H9 (cell line): Measurements from ENCODE around the gene WSCD2. TPM values are rescaled to one million over a fixed set of nuclear protein-coding genes. Genes with fewer than 3 reads are reported as not detected.

Experiments
- DNase-seq: peaks from one replicate; pipeline ENCODE4 v3.0.0-alpha.2; 2017
- H2AFZ ChIP-seq: one replicate; pipeline ENCODE4 v1.6.1; 2013; ENCODE audit warnings: mild to moderate bottlenecking, low read length, control low read depth, moderate library complexity
- H2AK5ac ChIP-seq: 2 replicates; pipeline ENCODE4 v1.6.1; 2013; ENCODE audit warnings: low read length, control low read depth, mixed read lengths; ENCODE audit not compliant: insufficient read length
- H2BK120ac ChIP-seq: one replicate; pipeline ENCODE4 v1.6.1; 2013; ENCODE audit warnings: low read depth, mild to moderate bottlenecking, low read length, control low read depth, inconsistent platforms; ENCODE audit not compliant: poor library complexity, severe bottlenecking
- H2BK12ac ChIP-seq: 2 replicates; pipeline ENCODE4 v1.6.1; 2013; ENCODE audit warnings: low read length, control low read depth, mixed read lengths, low read depth; ENCODE audit not compliant: insufficient read length
- H2BK15ac ChIP-seq: 2 replicates; pipeline ENCODE4 v1.6.1; 2013; ENCODE audit warnings: low read depth, low read length, control low read depth
- H2BK20ac ChIP-seq: one replicate; pipeline ENCODE4 v1.6.1; 2013; ENCODE audit warnings: low read depth, mild to moderate bottlenecking, low read length, control low read depth, inconsistent platforms; ENCODE audit not compliant: poor library complexity, severe bottlenecking
- H2BK5ac ChIP-seq: 2 replicates; pipeline ENCODE4 v1.6.1; 2013; ENCODE audit warnings: low read length, control low read depth, mixed read lengths; ENCODE audit not compliant: insufficient read length
- H3K14ac ChIP-seq: 2 replicates; pipeline ENCODE4 v1.6.1; 2013; ENCODE audit warnings: low read length, control low read depth; ENCODE audit not compliant: insufficient read depth
- H3K18ac ChIP-seq: 2 replicates; pipeline ENCODE4 v1.6.1; 2013; ENCODE audit warnings: low read depth, mild to moderate bottlenecking, mixed read lengths, low read length, control low read depth; ENCODE audit not compliant: insufficient read length
- H3K23ac ChIP-seq: 2 replicates; pipeline ENCODE4 v1.6.1; 2013; ENCODE audit warnings: low read length, control low read depth, mixed read lengths, low read depth; ENCODE audit not compliant: insufficient read length
- H3K23me2 ChIP-seq: 2 replicates; pipeline ENCODE4 v1.6.1; 2013; ENCODE audit warnings: low read depth, mild to moderate bottlenecking, mixed read lengths, low read length, control low read depth; ENCODE audit not compliant: insufficient read length, poor library complexity, severe bottlenecking
- H3K27ac ChIP-seq: 2 replicates; pipeline ENCODE4 v1.5.1; 2013; ENCODE audit warnings: low read length, control low read depth, mixed read lengths, low read depth; ENCODE audit not compliant: insufficient read length
- H3K27me3 ChIP-seq: 2 replicates; pipeline ENCODE4 v1.6.1; 2013; ENCODE audit warnings: low read length, control low read depth, inconsistent platforms; ENCODE audit not compliant: insufficient read depth
- H3K4ac ChIP-seq: 2 replicates; pipeline ENCODE4 v1.6.1; 2013; ENCODE audit warnings: low read depth, mild to moderate bottlenecking, control low read depth, inconsistent platforms, low read length, moderate library complexity
- H3K4me1 ChIP-seq: 2 replicates; pipeline ENCODE4 v1.6.1; 2013; ENCODE audit warnings: low read length, control low read depth, inconsistent platforms; ENCODE audit not compliant: insufficient read depth
- H3K4me2 ChIP-seq: 2 replicates; pipeline ENCODE4 v1.6.1; 2013; ENCODE audit warnings: low read length, control low read depth, mixed read lengths; ENCODE audit not compliant: insufficient read length, insufficient read depth
- H3K56ac ChIP-seq: 2 replicates; pipeline ENCODE4 v1.6.1; 2013; ENCODE audit warnings: low read depth, mild to moderate bottlenecking, mixed read lengths, low read length, control low read depth; ENCODE audit not compliant: insufficient read length
- H3K79me1 ChIP-seq: 2 replicates; pipeline ENCODE4 v1.6.1; 2013; ENCODE audit warnings: low read depth, mild to moderate bottlenecking, moderate library complexity, low read length, control low read depth, inconsistent platforms; ENCODE audit not compliant: insufficient read depth, poor library complexity, severe bottlenecking
- H3K79me2 ChIP-seq: 2 replicates; pipeline ENCODE4 v1.6.1; 2013; ENCODE audit warnings: low read length, control low read depth, inconsistent platforms; ENCODE audit not compliant: insufficient read depth
- H3K9ac ChIP-seq: 2 replicates; pipeline ENCODE4 v1.6.1; 2013; ENCODE audit warnings: low read length, control low read depth, mixed read lengths; ENCODE audit not compliant: insufficient read length; ENCODE audit errors: extremely low read depth
- H3K9me3 ChIP-seq: one replicate; pipeline ENCODE4 v1.6.1; 2013; ENCODE audit warnings: low read depth, low read length, inconsistent platforms; ENCODE audit not compliant: control insufficient read depth
- H3T11ph ChIP-seq: one replicate; pipeline ENCODE4 v1.6.1; 2013; ENCODE audit warnings: mild to moderate bottlenecking, low read length, control low read depth, inconsistent platforms
- H4K20me1 ChIP-seq: one replicate; pipeline ENCODE4 v1.6.1; 2013; ENCODE audit not compliant: control insufficient read depth, insufficient read length, insufficient read depth
- H4K5ac ChIP-seq: 2 replicates; pipeline ENCODE4 v1.6.1; 2013; ENCODE audit warnings: low read depth, mild to moderate bottlenecking, mixed read lengths, low read length, control low read depth; ENCODE audit not compliant: insufficient read length
- H4K8ac ChIP-seq: replicated peaks from 2 replicates; pipeline ENCODE4 v1.6.1; 2013; ENCODE audit warnings: low read length, control low read depth, mixed read lengths, low read depth; ENCODE audit not compliant: insufficient read length
- H4K91ac ChIP-seq: 2 replicates; pipeline ENCODE4 v1.6.1; 2013; ENCODE audit warnings: low read depth, mild to moderate bottlenecking, moderate library complexity, mixed read lengths, low read length, control low read depth; ENCODE audit not compliant: insufficient read length
- H3K27ac Mint-ChIP-seq, 3 experiments: 2 replicates in 2 of 3; 3 replicates in 1 of 3; pipeline ENCODE4 v1.8.0; 2020 to 2021; ENCODE audit warnings: mixed read lengths in 3 of 3, mild to moderate bottlenecking in 1 of 3, moderate library complexity in 1 of 3
- H3K27me3 Mint-ChIP-seq: 2 replicates; pipeline ENCODE4 v1.8.0; 2021; ENCODE audit warnings: low read depth, mild to moderate bottlenecking, moderate library complexity, mixed read lengths
- H3K36me3 Mint-ChIP-seq, 3 experiments: 2 replicates in 2 of 3; 3 replicates in 1 of 3; pipeline ENCODE4 v1.8.0; 2020 to 2021; ENCODE audit warnings: low read depth in 3 of 3, mixed read lengths in 3 of 3; ENCODE audit not compliant: insufficient read depth in 1 of 3
- H3K4me1 Mint-ChIP-seq, 2 experiments: 2 replicates each; pipeline ENCODE4 v1.8.0; 2020; ENCODE audit warnings: mixed read lengths in 2 of 2
- H3K4me3 Mint-ChIP-seq, 2 experiments: 2 replicates in 1 of 2; 3 replicates in 1 of 2; pipeline ENCODE4 v1.8.0; 2020 to 2021; ENCODE audit warnings: mild to moderate bottlenecking in 2 of 2, mixed read lengths in 2 of 2, moderate library complexity in 1 of 2
- H3K9me3 Mint-ChIP-seq, 2 experiments: 2 replicates in 1 of 2; 3 replicates in 1 of 2; pipeline ENCODE4 v1.8.0; 2020; ENCODE audit warnings: mild to moderate bottlenecking in 2 of 2, mixed read lengths in 2 of 2, moderate library complexity in 1 of 2
- CTCF ChIP-seq: fragments of 200-600 bp; sonication (generic); conservative IDR thresholded peaks from 3 replicates; pipeline ENCODE4 v1.8.0; 2021; ENCODE audit warnings: antibody characterized with exemption, mild to moderate bottlenecking
- WGBS: extraction: QIAGEN DNeasy Blood & Tissue Kit; methylation state at CpG from one replicate; pipeline ENCODE4 v1.1.7; 2013; ENCODE audit warnings: missing lambda C conversion rate, low lambda C conversion rate, mixed read lengths; ENCODE audit not compliant: insufficient read length; ENCODE audit errors: extremely low coverage; 5-methylcytosine and 5-hydroxymethylcytosine counted together
- total RNA-seq: library from RNA; stranded (reverse); gene quantifications from 2 replicates; pipeline ENCODE4 v1.2.1, GENCODE V29; 2021

The WSCD2 gene
- total RNA-seq, 1 experiment from 2014 or later: 0.92 TPM

- Histone ChIP-seq H3K18ac (no peak overlapping the region), H4K20me1 (no peaks in the 10 kb centered on the region), H2AK5ac (no peak overlapping the region), H3K4me2 (no peak overlapping the region), H3K9me3 (no peaks in the 10 kb centered on the region), H3K14ac (no peak overlapping the region), H3K27me3 (no peaks in the 10 kb centered on the region), H3K23me2 (no peaks in the 10 kb centered on the region), H3K4me1 (0 out of 2 replicates have a peak, but pooled peaks cover 2% of the 10 kb centered on the region), H2AFZ (no peak overlapping the region), H4K91ac (no peak overlapping the region), H2BK12ac (no peak overlapping the region), H3T11ph (no peak overlapping the region), H4K8ac (no peak overlapping the region), H3K23ac (no peak overlapping the region), H3K9ac (no peak overlapping the region), H2BK5ac (no peak overlapping the region), H3K79me2 (no peaks in the 10 kb centered on the region), H3K27ac (no peak overlapping the region), H3K79me1 (no peaks in the 10 kb centered on the region), H2BK15ac (no peak overlapping the region), H4K5ac (no peak overlapping the region), H3K56ac (no peak overlapping the region), H2BK120ac (no peak overlapping the region), H3K4ac (no peak overlapping the region), H2BK20ac (no peak overlapping the region)
- H3K27ac Mint-ChIP-seq: peak overlapping the region in 1 of 3 experiments; percentile 44; a peak in 2 of 7 replicates
- H3K9me3 Mint-ChIP-seq: peaks cover 3 to 7% of the 10 kb centered on the region in 2 experiments; a peak in 3 of 5 replicates
- no peak overlapping the region; a peak in 1 of 5 replicates for H3K4me3 Mint-ChIP-seq
- H3K4me1 Mint-ChIP-seq: peaks cover 31 to 42% of the 10 kb centered on the region in 2 experiments
- H3K27me3 Mint-ChIP-seq: no peaks in the 10 kb centered on the region
- peaks cover 0 to 9% (median 3%) of the 10 kb centered on the region in 3 experiments; a peak in 4 of 7 replicates for H3K36me3 Mint-ChIP-seq
- WGBS: no CpG with 5 or more reads among the region's 4 CpGs
- TF ChIP-seq CTCF: no peak
- DNase-seq: no peak
These were observed 53.0 kb downstream of the WSCD2 start for GRCh38 chr12:108182096-108182495.
